ENCODE results near the gene GATA1. TPM values are rescaled to one million over a fixed set of nuclear protein-coding genes. Genes with fewer than 3 reads are reported as not detected.

The GATA1 gene
- total RNA-seq, 1 donor from 2014 or later, result not detected

DNA sequence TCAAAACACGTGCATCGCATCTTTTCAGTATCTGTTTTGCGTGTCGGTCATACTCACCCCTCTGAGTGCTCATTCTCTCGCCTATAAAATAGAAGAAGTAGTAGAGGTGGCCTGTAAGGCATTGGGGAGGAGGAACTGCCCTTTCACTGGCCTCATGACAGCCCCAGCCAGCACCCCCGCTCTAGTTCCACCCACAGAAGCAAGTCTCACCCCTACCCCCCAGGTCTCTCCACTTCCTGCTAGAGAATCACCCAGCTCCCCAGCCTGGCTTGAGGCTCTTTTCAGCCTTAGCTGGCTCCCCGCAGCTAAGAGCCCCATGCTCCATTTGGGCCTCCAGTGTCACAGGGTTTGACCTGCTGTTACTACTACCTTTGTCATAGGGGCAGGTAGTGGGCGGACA, 27.3 kb downstream of the GATA1 start:
- Mint-ChIP-seq H3K9me3 (ENCODE audit: low read depth) (peaks cover 9% of the 10 kb centered on the region), H3K4me1 (ENCODE audit: low read depth) (no peaks in the 10 kb centered on the region), H3K4me3 (ENCODE audit: unreplicated experiment) (no peak overlapping the region), H3K27ac (ENCODE audit: unreplicated experiment) (no peak overlapping the region), H3K27me3 (ENCODE audit: low read depth) (no peaks in the 10 kb centered on the region), H3K36me3 (ENCODE audit: low read depth) (peaks cover 6% of the 10 kb centered on the region)
- TF ChIP-seq, protein P1, sequence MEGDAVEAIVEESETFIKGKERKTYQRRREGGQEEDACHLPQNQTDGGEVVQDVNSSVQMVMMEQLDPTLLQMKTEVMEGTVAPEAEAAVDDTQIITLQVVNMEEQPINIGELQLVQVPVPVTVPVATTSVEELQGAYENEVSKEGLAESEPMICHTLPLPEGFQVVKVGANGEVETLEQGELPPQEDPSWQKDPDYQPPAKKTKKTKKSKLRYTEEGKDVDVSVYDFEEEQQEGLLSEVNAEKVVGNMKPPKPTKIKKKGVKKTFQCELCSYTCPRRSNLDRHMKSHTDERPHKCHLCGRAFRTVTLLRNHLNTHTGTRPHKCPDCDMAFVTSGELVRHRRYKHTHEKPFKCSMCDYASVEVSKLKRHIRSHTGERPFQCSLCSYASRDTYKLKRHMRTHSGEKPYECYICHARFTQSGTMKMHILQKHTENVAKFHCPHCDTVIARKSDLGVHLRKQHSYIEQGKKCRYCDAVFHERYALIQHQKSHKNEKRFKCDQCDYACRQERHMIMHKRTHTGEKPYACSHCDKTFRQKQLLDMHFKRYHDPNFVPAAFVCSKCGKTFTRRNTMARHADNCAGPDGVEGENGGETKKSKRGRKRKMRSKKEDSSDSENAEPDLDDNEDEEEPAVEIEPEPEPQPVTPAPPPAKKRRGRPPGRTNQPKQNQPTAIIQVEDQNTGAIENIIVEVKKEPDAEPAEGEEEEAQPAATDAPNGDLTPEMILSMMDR (IDR thresholded peaks at IDR 0.05), result no peak
- DNase-seq (ENCODE audit: low spot score), result no peak

DNA sequence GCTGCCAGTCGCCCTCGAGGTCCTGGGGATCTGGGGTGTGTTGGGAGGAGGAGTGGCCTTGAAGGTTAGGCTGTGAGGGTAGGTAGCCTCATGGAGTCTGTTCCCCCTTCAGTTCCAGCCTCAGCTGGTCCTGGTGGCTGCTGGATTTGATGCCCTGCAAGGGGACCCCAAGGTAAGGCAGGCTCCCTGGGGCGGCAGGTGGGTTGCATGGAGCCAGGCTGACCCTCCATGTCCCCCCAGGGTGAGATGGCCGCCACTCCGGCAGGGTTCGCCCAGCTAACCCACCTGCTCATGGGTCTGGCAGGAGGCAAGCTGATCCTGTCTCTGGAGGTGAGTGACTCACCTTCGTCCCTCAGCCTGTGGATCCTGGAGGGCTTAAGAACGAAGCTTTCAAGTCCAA, 28.3 kb downstream of the GATA1 start:
- no peaks in the 10 kb centered on the region for H3K4me1 Mint-ChIP-seq (ENCODE audit: low read depth)
- DNase-seq (ENCODE audit: low spot score), result no peak
- peaks cover 9% of the 10 kb centered on the region for H3K9me3 Mint-ChIP-seq (ENCODE audit: low read depth)
- no peaks in the 10 kb centered on the region for H3K27me3 Mint-ChIP-seq (ENCODE audit: low read depth)
- TF ChIP-seq, protein P1 (IDR thresholded peaks at IDR 0.05), result no peak
- H3K36me3 Mint-ChIP-seq (ENCODE audit: low read depth), result peaks cover 7% of the 10 kb centered on the region
- no peak overlapping the region for H3K4me3 Mint-ChIP-seq (ENCODE audit: unreplicated experiment)
- no peak overlapping the region for H3K27ac Mint-ChIP-seq (ENCODE audit: unreplicated experiment)

DNA sequence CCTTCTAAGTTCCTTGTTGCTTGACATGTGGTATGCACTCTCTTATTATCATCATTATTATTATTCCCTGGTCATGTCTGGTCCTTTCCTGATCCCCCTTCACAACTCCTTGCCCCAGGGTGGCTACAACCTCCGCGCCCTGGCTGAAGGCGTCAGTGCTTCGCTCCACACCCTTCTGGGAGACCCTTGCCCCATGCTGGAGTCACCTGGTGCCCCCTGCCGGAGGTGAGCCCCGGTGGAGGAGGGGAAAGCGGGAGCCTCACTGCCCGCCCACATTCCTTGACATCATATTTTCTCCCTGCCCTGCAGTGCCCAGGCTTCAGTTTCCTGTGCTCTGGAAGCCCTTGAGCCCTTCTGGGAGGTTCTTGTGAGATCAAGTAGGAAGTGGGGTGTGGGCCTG, 28.9 kb downstream of the GATA1 start:
- TF ChIP-seq, protein P1 (IDR thresholded peaks at IDR 0.05), result no peak
- Mint-ChIP-seq H3K36me3 (ENCODE audit: low read depth) (peaks cover 9% of the 10 kb centered on the region), H3K27ac (ENCODE audit: unreplicated experiment) (no peak overlapping the region), H3K9me3 (ENCODE audit: low read depth) (peaks cover 9% of the 10 kb centered on the region), H3K4me1 (ENCODE audit: low read depth) (no peaks in the 10 kb centered on the region), H3K4me3 (ENCODE audit: unreplicated experiment) (no peak overlapping the region), H3K27me3 (ENCODE audit: low read depth) (no peaks in the 10 kb centered on the region)
- DNase-seq (ENCODE audit: low spot score), result no peak

GRCh38 chrX:48816014-48816810, 29.8 kb downstream of the GATA1 start:
- H3K27me3 Mint-ChIP-seq (ENCODE audit: low read depth), result no peaks in the 10 kb centered on the region
- H3K4me3 Mint-ChIP-seq (ENCODE audit: unreplicated experiment), result no peak overlapping the region
- peaks cover 7% of the 10 kb centered on the region for H3K9me3 Mint-ChIP-seq (ENCODE audit: low read depth)
- no peak for DNase-seq (ENCODE audit: low spot score)
- H3K27ac Mint-ChIP-seq (ENCODE audit: unreplicated experiment), result no peak overlapping the region
- peaks cover 7% of the 10 kb centered on the region for H3K36me3 Mint-ChIP-seq (ENCODE audit: low read depth)
- no peaks in the 10 kb centered on the region for H3K4me1 Mint-ChIP-seq (ENCODE audit: low read depth)
- TF ChIP-seq, protein P1 (IDR thresholded peaks at IDR 0.05), result no peak

DNA sequence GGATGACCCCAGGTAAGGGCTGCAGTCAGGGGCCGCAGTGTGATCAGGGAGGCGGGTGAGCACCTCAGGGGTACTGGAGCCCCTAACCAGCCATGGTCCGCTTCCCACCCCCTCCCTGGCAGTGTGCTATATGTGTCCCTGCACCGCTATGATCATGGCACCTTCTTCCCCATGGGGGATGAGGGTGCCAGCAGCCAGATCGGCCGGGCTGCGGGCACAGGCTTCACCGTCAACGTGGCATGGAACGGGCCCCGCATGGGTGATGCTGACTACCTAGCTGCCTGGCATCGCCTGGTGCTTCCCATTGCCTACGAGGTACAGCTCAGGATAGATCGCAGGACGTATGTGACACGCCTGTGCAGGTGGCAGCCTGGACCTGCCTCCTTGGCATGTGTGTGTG, 31.7 kb downstream of the GATA1 start:
- peaks cover 7% of the 10 kb centered on the region for H3K36me3 Mint-ChIP-seq (ENCODE audit: low read depth)
- H3K27ac Mint-ChIP-seq (ENCODE audit: unreplicated experiment), result no peak overlapping the region
- DNase-seq (ENCODE audit: low spot score), result no peak
- H3K4me1 Mint-ChIP-seq (ENCODE audit: low read depth), result no peaks in the 10 kb centered on the region
- peaks cover 7% of the 10 kb centered on the region for H3K9me3 Mint-ChIP-seq (ENCODE audit: low read depth)
- TF ChIP-seq, protein P1 (IDR thresholded peaks at IDR 0.05), result no peak
- H3K4me3 Mint-ChIP-seq (ENCODE audit: unreplicated experiment), result no peak overlapping the region
- H3K27me3 Mint-ChIP-seq (ENCODE audit: low read depth), result no peaks in the 10 kb centered on the region

All from chondrocyte (in vitro differentiated cells).